Measurements from ENCODE around the gene FRK. TPM values are rescaled to one million over a fixed set of nuclear protein-coding genes. Genes with fewer than 3 reads are reported as not detected.

FRK gene
- total RNA-seq, 1 donor from 2014 or later, result 0.77 TPM

DNA sequence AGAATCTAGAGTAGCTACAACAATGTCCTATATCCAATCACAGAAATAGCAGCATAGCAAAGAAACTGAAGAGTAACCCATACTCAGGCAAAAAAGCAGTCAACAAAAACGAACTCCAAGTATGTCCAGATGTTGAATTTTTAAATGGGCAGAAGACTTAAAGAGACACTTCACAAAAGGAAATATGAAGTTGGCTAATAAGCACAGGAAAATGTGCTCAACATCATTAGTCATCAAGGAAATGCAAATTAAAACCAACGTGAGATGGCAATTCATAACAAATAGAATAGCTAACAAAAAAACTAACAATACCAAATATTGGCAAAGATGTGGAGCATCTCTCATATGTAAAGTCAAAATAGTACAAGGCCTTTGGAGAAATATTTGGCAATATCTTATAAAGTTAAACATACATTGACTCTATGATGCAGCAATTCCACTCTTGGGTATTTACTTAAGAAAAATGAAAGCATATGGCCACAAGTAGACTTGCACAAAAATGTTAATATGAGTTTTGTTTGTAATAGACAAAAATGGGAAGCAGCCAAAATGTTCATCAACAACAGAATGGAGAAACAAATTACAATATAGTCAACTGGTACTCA lies 37.7 kb downstream of the FRK start:
- FAIRE-seq, result no peak
- H3K4me3 Mint-ChIP-seq (ENCODE audit: unreplicated experiment), result no peak overlapping the region
- H3K9ac ChIP-seq (ENCODE audit: low read length), result no peak overlapping the region

DNA sequence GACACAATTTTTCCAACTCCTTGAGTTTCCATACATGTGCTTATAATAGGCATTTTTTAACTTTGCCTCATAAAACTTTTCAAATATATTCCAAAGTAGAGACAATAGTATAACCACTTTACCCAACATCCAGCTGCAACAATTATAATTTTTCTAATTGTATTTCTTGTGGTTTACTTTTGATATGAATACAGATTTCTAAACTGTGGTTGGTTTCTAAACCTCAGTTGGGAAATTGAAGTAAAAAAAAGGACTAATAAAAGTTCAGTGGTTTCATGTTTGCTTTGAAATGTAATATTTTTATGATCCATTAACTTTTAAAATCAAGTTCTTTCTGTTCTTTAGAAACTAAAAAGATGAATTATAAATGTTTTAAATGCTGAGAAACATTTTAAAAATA lies 40.0 kb downstream of the FRK start:
- TF ChIP-seq, protein P1, sequence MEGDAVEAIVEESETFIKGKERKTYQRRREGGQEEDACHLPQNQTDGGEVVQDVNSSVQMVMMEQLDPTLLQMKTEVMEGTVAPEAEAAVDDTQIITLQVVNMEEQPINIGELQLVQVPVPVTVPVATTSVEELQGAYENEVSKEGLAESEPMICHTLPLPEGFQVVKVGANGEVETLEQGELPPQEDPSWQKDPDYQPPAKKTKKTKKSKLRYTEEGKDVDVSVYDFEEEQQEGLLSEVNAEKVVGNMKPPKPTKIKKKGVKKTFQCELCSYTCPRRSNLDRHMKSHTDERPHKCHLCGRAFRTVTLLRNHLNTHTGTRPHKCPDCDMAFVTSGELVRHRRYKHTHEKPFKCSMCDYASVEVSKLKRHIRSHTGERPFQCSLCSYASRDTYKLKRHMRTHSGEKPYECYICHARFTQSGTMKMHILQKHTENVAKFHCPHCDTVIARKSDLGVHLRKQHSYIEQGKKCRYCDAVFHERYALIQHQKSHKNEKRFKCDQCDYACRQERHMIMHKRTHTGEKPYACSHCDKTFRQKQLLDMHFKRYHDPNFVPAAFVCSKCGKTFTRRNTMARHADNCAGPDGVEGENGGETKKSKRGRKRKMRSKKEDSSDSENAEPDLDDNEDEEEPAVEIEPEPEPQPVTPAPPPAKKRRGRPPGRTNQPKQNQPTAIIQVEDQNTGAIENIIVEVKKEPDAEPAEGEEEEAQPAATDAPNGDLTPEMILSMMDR (IDR thresholded peaks at IDR 0.05; ENCODE audit: insufficient read depth, low read depth, low read length), result no peak
- TF ChIP-seq EZH2 (IDR thresholded peaks at IDR 0.05; ENCODE audit: insufficient read depth, low read length), result no peak
- H3K4me1 Mint-ChIP-seq (ENCODE audit: low read depth, unreplicated experiment), result peaks cover 8% of the 10 kb centered on the region
- no peak for FAIRE-seq

More for the DNA sequence above, 37.7 kb downstream of the FRK start:
- Histone ChIP-seq H3K4me1 (ENCODE audit: insufficient read depth, low read length) (no peaks in the 10 kb centered on the region), H4K20me1 (ENCODE audit: insufficient read depth, low read length) (no peaks in the 10 kb centered on the region), H3K27ac (ENCODE audit: low read depth, low read length) (no peak overlapping the region), H3K4me2 (ENCODE audit: low read length) (no peak overlapping the region), H3K9me3 (ENCODE audit: insufficient read depth, low read depth, low read length) (no peaks in the 10 kb centered on the region), H2AFZ (ENCODE audit: low read depth, low read length) (no peak overlapping the region), H3K79me2 (ENCODE audit: insufficient read depth, low read length) (no peaks in the 10 kb centered on the region), H3K27me3 (ENCODE audit: insufficient read depth, low read length) (no peaks in the 10 kb centered on the region), H3K36me3 (ENCODE audit: insufficient read depth, low read length) (no peaks in the 10 kb centered on the region), H3K4me3 (ENCODE audit: insufficient read depth, low read depth, low read length) (no peak overlapping the region)
- Mint-ChIP-seq H3K36me3 (ENCODE audit: low read depth, unreplicated experiment) (no peaks in the 10 kb centered on the region), H3K4me1 (ENCODE audit: low read depth, unreplicated experiment) (peaks cover 7% of the 10 kb centered on the region), H3K9me3 (ENCODE audit: unreplicated experiment) (no peaks in the 10 kb centered on the region), H3K27me3 (ENCODE audit: low read depth, unreplicated experiment) (no peaks in the 10 kb centered on the region), H3K27ac (ENCODE audit: unreplicated experiment) (no peak overlapping the region)
- no peak for DNase-seq (ENCODE audit: low read depth)
- TF ChIP-seq EZH2 (IDR thresholded peaks at IDR 0.05; ENCODE audit: insufficient read depth, low read length), result no peak
- TF ChIP-seq, protein P1 (IDR thresholded peaks at IDR 0.05; ENCODE audit: insufficient read depth, low read depth, low read length), result no peak

DNA sequence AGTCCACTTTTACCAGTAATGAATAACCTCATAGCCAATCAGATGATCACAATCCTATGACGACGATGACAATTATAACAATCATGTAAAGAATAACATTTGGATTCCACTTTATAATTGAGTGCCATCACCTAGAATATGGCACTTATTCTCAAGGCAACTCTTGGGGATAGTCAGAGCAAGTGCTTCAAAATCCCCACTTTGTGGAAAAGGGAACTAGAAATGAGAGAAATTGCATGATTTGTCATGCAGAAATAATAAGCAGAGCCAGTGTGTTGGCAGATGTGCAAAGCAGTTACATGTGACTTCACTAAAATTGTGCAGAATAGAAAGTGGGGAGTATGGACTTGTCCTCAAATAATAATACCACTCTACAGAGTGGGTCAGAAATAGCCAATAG lies 41.3 kb downstream of the FRK start:
- Mint-ChIP-seq H3K9me3 (ENCODE audit: unreplicated experiment) (no peaks in the 10 kb centered on the region), H3K27me3 (ENCODE audit: low read depth, unreplicated experiment) (no peaks in the 10 kb centered on the region)

More for the DNA sequence above, 40.0 kb downstream of the FRK start:
- H3K9me3 ChIP-seq (ENCODE audit: insufficient read depth, low read depth, low read length), result no peaks in the 10 kb centered on the region
- Mint-ChIP-seq H3K36me3 (ENCODE audit: low read depth, unreplicated experiment) (no peaks in the 10 kb centered on the region), H3K4me3 (ENCODE audit: unreplicated experiment) (no peak overlapping the region), H3K27ac (ENCODE audit: unreplicated experiment) (no peak overlapping the region), H3K9me3 (ENCODE audit: unreplicated experiment) (no peaks in the 10 kb centered on the region), H3K27me3 (ENCODE audit: low read depth, unreplicated experiment) (no peaks in the 10 kb centered on the region)
- no peak overlapping the region for H3K4me3 ChIP-seq (ENCODE audit: insufficient read depth, low read depth, low read length)
- H4K20me1 ChIP-seq (ENCODE audit: insufficient read depth, low read length), result no peaks in the 10 kb centered on the region
- no peaks in the 10 kb centered on the region for H3K4me1 ChIP-seq (ENCODE audit: insufficient read depth, low read length)
- H3K27me3 ChIP-seq (ENCODE audit: insufficient read depth, low read length), result no peaks in the 10 kb centered on the region
- no peak overlapping the region for H3K27ac ChIP-seq (ENCODE audit: low read depth, low read length)
- H2AFZ ChIP-seq (ENCODE audit: low read depth, low read length), result no peak overlapping the region
- H3K9ac ChIP-seq (ENCODE audit: low read length), result no peak overlapping the region
- no peak overlapping the region for H3K4me2 ChIP-seq (ENCODE audit: low read length)
- H3K79me2 ChIP-seq (ENCODE audit: insufficient read depth, low read length), result no peaks in the 10 kb centered on the region
- H3K36me3 ChIP-seq (ENCODE audit: insufficient read depth, low read length), result no peaks in the 10 kb centered on the region
- DNase-seq (ENCODE audit: low read depth), result no peak

More for the DNA sequence above, 41.3 kb downstream of the FRK start:
- no peak for TF ChIP-seq EZH2 (IDR thresholded peaks at IDR 0.05; ENCODE audit: insufficient read depth, low read length)
- TF ChIP-seq, protein P1 (IDR thresholded peaks at IDR 0.05; ENCODE audit: insufficient read depth, low read depth, low read length), result no peak
- no peaks in the 10 kb centered on the region for H3K27me3 ChIP-seq (ENCODE audit: insufficient read depth, low read length)
- no peak for FAIRE-seq
- no peak overlapping the region for H2AFZ ChIP-seq (ENCODE audit: low read depth, low read length)
- H3K9me3 ChIP-seq (ENCODE audit: insufficient read depth, low read depth, low read length), result no peaks in the 10 kb centered on the region
- H4K20me1 ChIP-seq (ENCODE audit: insufficient read depth, low read length), result no peaks in the 10 kb centered on the region
- H3K9ac ChIP-seq (ENCODE audit: low read length), result no peak overlapping the region
- no peak overlapping the region for H3K4me2 ChIP-seq (ENCODE audit: low read length)
- H3K79me2 ChIP-seq (ENCODE audit: insufficient read depth, low read length), result no peaks in the 10 kb centered on the region
- no peak overlapping the region for H3K27ac Mint-ChIP-seq (ENCODE audit: unreplicated experiment)
- no peaks in the 10 kb centered on the region for H3K4me1 ChIP-seq (ENCODE audit: insufficient read depth, low read length)
- H3K36me3 Mint-ChIP-seq (ENCODE audit: low read depth, unreplicated experiment), result no peaks in the 10 kb centered on the region
- H3K4me3 Mint-ChIP-seq (ENCODE audit: unreplicated experiment), result no peak overlapping the region
- peaks cover 8% of the 10 kb centered on the region for H3K4me1 Mint-ChIP-seq (ENCODE audit: low read depth, unreplicated experiment)
- H3K4me3 ChIP-seq (ENCODE audit: insufficient read depth, low read depth, low read length), result no peak overlapping the region
- H3K27ac ChIP-seq (ENCODE audit: low read depth, low read length), result no peak overlapping the region
- no peak for DNase-seq (ENCODE audit: low read depth)
- H3K36me3 ChIP-seq (ENCODE audit: insufficient read depth, low read length), result no peaks in the 10 kb centered on the region
